ENCODE results near the gene ETV7. TPM values are rescaled to one million over a fixed set of nuclear protein-coding genes. Genes with fewer than 3 reads are reported as not detected.

Gene ETV7
- total and polyA plus RNA-seq, 2 donors (not counting 1 experiment from before 2014, with no cell fraction given): 0.96 to 2.0 TPM

GRCh38 chr6:36370638-36371037 lies 16.8 kb downstream of the ETV7 start:
- Histone ChIP-seq H3K9ac (ENCODE audit: low read length) (no peak overlapping the region), H3K79me2 (ENCODE audit: control insufficient read depth, insufficient read depth, low read length) (no peaks in the 10 kb centered on the region), H3K4me2 (replicated peaks; ENCODE audit: low read depth, low read length, poor library complexity, severe bottlenecking) (no peak overlapping the region), H3K27me3 (replicated peaks in 1 of 4; ENCODE audit: control extremely low read depth in 1 of 4, control insufficient read depth in 3 of 4, insufficient read depth in 4 of 4, low read length in 3 of 4) (no peaks in the 10 kb centered on the region), H3K4me1 (ENCODE audit: control insufficient read depth in 2 of 2, insufficient read depth in 2 of 2, low read length in 2 of 2) (peaks cover 0 to 12% of the 10 kb centered on the region in 2 donors), H3K4me3 (ENCODE audit: control extremely low read depth in 1 of 5, extremely low read depth in 1 of 5, insufficient read depth in 1 of 5, low read depth in 2 of 5, low read length in 4 of 5) (no peak overlapping the region), H3K9me3 (ENCODE audit: control extremely low read depth in 1 of 3, control insufficient read depth in 2 of 3, insufficient read depth in 1 of 3, low read length in 2 of 3) (no peaks in the 10 kb centered on the region), H2AFZ (ENCODE audit: insufficient read depth, low read depth, low read length, poor library complexity, severe bottlenecking) (no peak overlapping the region), H3K27ac (ENCODE audit: low read length in 2 of 2) (no peak overlapping the region), H3K36me3 (replicated peaks in 1 of 2; ENCODE audit: control extremely low read depth in 1 of 2, control insufficient read depth in 1 of 2, extremely low read depth in 1 of 2, insufficient read depth in 2 of 2, low read length in 1 of 2) (no peaks in the 10 kb centered on the region), H4K20me1 (ENCODE audit: control insufficient read depth, insufficient read depth, low read length, poor library complexity, severe bottlenecking) (no peaks in the 10 kb centered on the region)
- WGBS (ENCODE audit: insufficient coverage): no CpG with 5 or more reads among the region's 2 CpGs
- CTCF ChIA-PET: no interaction called here
- no peak for TF ChIP-seq EZH2 (IDR thresholded peaks at IDR 0.05; ENCODE audit: borderline replicate concordance, insufficient read depth, low read depth, low read length, poor library complexity, severe bottlenecking)
- no peak for TF ChIP-seq CTCF (IDR thresholded peaks at IDR 0.05)
- Mint-ChIP-seq H3K27me3 (peaks cover 8% of the 10 kb centered on the region), H3K4me1 (peaks cover 3% of the 10 kb centered on the region), H3K9me3 (ENCODE audit: insufficient read depth) (no peaks in the 10 kb centered on the region), H3K27ac (no peak overlapping the region), H3K4me3 (no peak overlapping the region)
- intact Hi-C loops (cut with micrococcal nuclease): no loop called here
- no peak for ATAC-seq (ENCODE audit: low read depth)
- DNase-seq: no peak
- POLR2A ChIA-PET: no interaction called here

- ChIA-PET CTCF (interaction anchor here (0.8 kb wide), 1 partner anchor 28 kb away, joined by 3 read pairs; no protein-coding TSS in a partner anchor), POLR2A (interaction anchor here (0.5 to 0.6 kb wide), 2 partner anchors 33 to 40 kb away, joined by 4 to 6 read pairs; no protein-coding TSS in a partner anchor)
- Mint-ChIP-seq H3K27ac (no peak overlapping the region), H3K4me3 (no peak overlapping the region), H3K4me1 (peaks cover 12% of the 10 kb centered on the region), H3K9me3 (ENCODE audit: insufficient read depth) (no peaks in the 10 kb centered on the region), H3K27me3 (peaks cover 8% of the 10 kb centered on the region)
- peaks cover 4 to 24% of the 10 kb centered on the region in 2 donors for H3K4me1 ChIP-seq (ENCODE audit: control insufficient read depth in 2 of 2, insufficient read depth in 2 of 2, low read length in 2 of 2)
- H3K4me2 ChIP-seq (replicated peaks; ENCODE audit: low read depth, low read length, poor library complexity, severe bottlenecking): no peak overlapping the region
- DNase-seq (no peak), ATAC-seq (ENCODE audit: low read depth) (no peak)
- no peaks in the 10 kb centered on the region for H3K79me2 ChIP-seq (ENCODE audit: control insufficient read depth, insufficient read depth, low read length)
- TF ChIP-seq EZH2 (IDR thresholded peaks at IDR 0.05; ENCODE audit: borderline replicate concordance, insufficient read depth, low read depth, low read length, poor library complexity, severe bottlenecking): no peak
- no peaks in the 10 kb centered on the region for H3K9me3 ChIP-seq (ENCODE audit: control extremely low read depth in 1 of 3, control insufficient read depth in 2 of 3, insufficient read depth in 1 of 3, low read length in 2 of 3)
- no peak overlapping the region for H3K27ac ChIP-seq (ENCODE audit: low read length in 2 of 2)
- H3K9ac ChIP-seq (ENCODE audit: low read length): no peak overlapping the region
- 94% methylated on average over 12 of the region's 14 CpGs for WGBS (ENCODE audit: insufficient coverage)
- no peaks in the 10 kb centered on the region for H4K20me1 ChIP-seq (ENCODE audit: control insufficient read depth, insufficient read depth, low read length, poor library complexity, severe bottlenecking)
- no peaks in the 10 kb centered on the region for H3K36me3 ChIP-seq (replicated peaks in 1 of 2; ENCODE audit: control extremely low read depth in 1 of 2, control insufficient read depth in 1 of 2, extremely low read depth in 1 of 2, insufficient read depth in 2 of 2, low read length in 1 of 2)
- no peak overlapping the region for H3K4me3 ChIP-seq (ENCODE audit: control extremely low read depth in 1 of 5, extremely low read depth in 1 of 5, insufficient read depth in 1 of 5, low read depth in 2 of 5, low read length in 4 of 5)
- H3K27me3 ChIP-seq (replicated peaks in 1 of 4; ENCODE audit: control extremely low read depth in 1 of 4, control insufficient read depth in 3 of 4, insufficient read depth in 4 of 4, low read length in 3 of 4): no peaks in the 10 kb centered on the region
- intact Hi-C loops (cut with micrococcal nuclease): no loop called here
- H2AFZ ChIP-seq (ENCODE audit: insufficient read depth, low read depth, low read length, poor library complexity, severe bottlenecking): no peak overlapping the region
Observed at GRCh38 chr6:36368921-36369865, 18.3 kb downstream of the ETV7 start.

Data from B cell (primary cell).